HCT116 (cell line): Measurements from ENCODE around the gene PFKFB3. TPM values are rescaled to one million over a fixed set of nuclear protein-coding genes. Genes with fewer than 3 reads are reported as not detected.
"Not testable (repeated sequence)": the region's sequence is repeated elsewhere in the genome, so short reads cannot be mapped to it uniquely, and the experiment has no call there.

Experiments
- ATAC-seq: fragments of 200-7000 bp; cut with Tn5 transposase; 2 replicates; pipeline ENCODE4 v1.9.1; 2020; ENCODE audit warnings: mild to moderate bottlenecking, moderate library complexity
- BruUV-seq: library from RNA; stranded (reverse); fragments of 400-500 nt; replicated peaks from 2 replicates; lab custom pipeline; 2021; lab: Mats Ljungman, UMichigan
- CTCF ChIA-PET: fragments of 300-600 bp; sonication (Branson Sonifier 250); formaldehyde crosslinking; loops from one replicate; lab custom pipeline; 2021; ENCODE audit warnings: antibody characterized with exemption; lab: Charles Lee
- POLR2A ChIA-PET: fragments of 300-600, 350-600 bp; sonication (Branson Sonifier 250); formaldehyde crosslinking; loops from one replicate; lab custom pipeline; 2021; ENCODE audit warnings: antibody characterized with exemption; lab: Charles Lee
- RAD21 ChIA-PET, 2 experiments: fragments of 300-600 bp; sonication (Branson Sonifier 250); formaldehyde crosslinking; loops; one replicate each; lab custom pipeline; 2023; ENCODE audit warnings: low total read pairs in 2 of 2; ENCODE audit not compliant: uncharacterized antibody in 2 of 2, unreplicated experiment in 2 of 2, low non-redundant PET in 1 of 2; lab: Charles Lee
- DNase-seq: peaks from one replicate; pipeline ENCODE4 v3.0.0-alpha.2; 2010; ENCODE audit warnings: low read depth, low spot score
- H2AFZ ChIP-seq: fragments of 200-600 bp; shearing (Covaris generic), sonication (generic); 2 replicates; pipeline ENCODE4 v1.6.1; 2017; ENCODE audit warnings: low read depth, mixed run types, mixed read lengths, antibody characterized with exemption, low read length; ENCODE audit not compliant: poor library complexity, severe bottlenecking
- H3K27ac ChIP-seq: 2 replicates; pipeline ENCODE4 v1.5.1; 2012; ENCODE audit warnings: low read depth, low read length
- H3K27me3 ChIP-seq: fragments of 200-600 bp; sonication (generic); 2 replicates; pipeline ENCODE4 v1.6.1; 2016; ENCODE audit warnings: mixed run types, low read length, mixed read lengths; ENCODE audit not compliant: insufficient read depth
- H3K36me3 ChIP-seq, 2 experiments: fragments of 200-500 bp in 1 of 2; fragments of 200-600 bp in 1 of 2; sonication (Bioruptor generic) in 1 of 2; sonication (generic) in 1 of 2; 2 replicates each; pipeline versions ENCODE4 v1.5.1 to v1.6.1; 2014 to 2016; ENCODE audit warnings: low read length in 2 of 2, inconsistent platforms in 1 of 2, mixed read lengths in 1 of 2, mixed run types in 1 of 2; ENCODE audit not compliant: insufficient read depth in 2 of 2, control insufficient read depth in 1 of 2
- H3K4me1 ChIP-seq, 2 experiments: fragments of 200-600 bp in 1 of 2; sonication (generic) in 1 of 2; 2 replicates each; pipeline versions ENCODE4 v1.5.1 to v1.6.1; 2012 to 2017; ENCODE audit warnings: low read length in 2 of 2, inconsistent platforms in 1 of 2, mild to moderate bottlenecking in 1 of 2, mixed read lengths in 1 of 2, mixed run types in 1 of 2, moderate library complexity in 1 of 2; ENCODE audit not compliant: insufficient read depth in 2 of 2, control insufficient read depth in 1 of 2
- H3K4me2 ChIP-seq: fragments of 200-600 bp; sonication (generic); 2 replicates; pipeline ENCODE4 v1.6.1; 2017; ENCODE audit warnings: mixed run types, low read length, mixed read lengths
- H3K4me3 ChIP-seq, 2 experiments: fragments of 200-600 bp in 1 of 2; sonication (generic) in 1 of 2; replicated peaks in 1 of 2; 2 replicates each; pipeline ENCODE4 v1.5.1; 2011 to 2016; ENCODE audit warnings: low read length in 2 of 2, control low read depth in 1 of 2, low read depth in 1 of 2, mild to moderate bottlenecking in 1 of 2, mixed read lengths in 1 of 2, mixed run types in 1 of 2
- H3K79me2 ChIP-seq: fragments of 200-600 bp; sonication (generic); 2 replicates; pipeline ENCODE4 v1.6.1; 2017; ENCODE audit warnings: mild to moderate bottlenecking, mixed run types, low read length, moderate library complexity, mixed read lengths; ENCODE audit not compliant: insufficient read depth
- H3K9ac ChIP-seq: fragments of 200-600 bp; sonication (generic); 2 replicates; pipeline ENCODE4 v1.6.1; 2016; ENCODE audit warnings: low read length, mixed read lengths
- H3K9me2 ChIP-seq: fragments of 200-600 bp; sonication (generic), shearing (Covaris generic); 2 replicates; pipeline ENCODE4 v1.6.1; 2017; ENCODE audit warnings: mixed run types, mild to moderate bottlenecking, moderate library complexity; ENCODE audit not compliant: insufficient read depth
- H3K9me3 ChIP-seq, 2 experiments: fragments of 200-500 bp in 1 of 2; fragments of 200-600 bp in 1 of 2; sonication (Bioruptor generic) in 1 of 2; sonication (generic) in 1 of 2; 2 replicates each; pipeline ENCODE4 v1.6.1; 2014 to 2017; ENCODE audit warnings: low read length in 2 of 2, mixed read lengths in 2 of 2, inconsistent platforms in 1 of 2, low read depth in 1 of 2, mild to moderate bottlenecking in 1 of 2, mixed run types in 1 of 2, moderate library complexity in 1 of 2; ENCODE audit not compliant: control insufficient read depth in 1 of 2, insufficient read depth in 1 of 2
- H4K20me1 ChIP-seq: fragments of 200-600 bp; sonication (generic), shearing (Covaris generic); 2 replicates; pipeline ENCODE4 v1.6.1; 2017; ENCODE audit warnings: mixed run types, mild to moderate bottlenecking, moderate library complexity; ENCODE audit not compliant: insufficient read depth
- FOSL1 ChIP-seq: IDR thresholded peaks from 2 replicates; pipeline ENCODE4 v1.6.1; 2012; ENCODE audit warnings: low read depth
- JUND ChIP-seq: IDR thresholded peaks from 2 replicates; pipeline ENCODE4 v1.6.1; 2012
- POLR2A ChIP-seq: IDR thresholded peaks from 2 replicates; pipeline ENCODE4 v1.7.0; 2011; ENCODE audit warnings: borderline replicate concordance; ENCODE audit not compliant: insufficient read depth, insufficient read length; ENCODE audit errors: extremely low read depth
- POLR2AphosphoS5 ChIP-seq: IDR thresholded peaks from 2 replicates; pipeline ENCODE4 v1.6.1; 2011; ENCODE audit warnings: mild to moderate bottlenecking, low read depth, low read length, moderate library complexity
- RAD21 ChIP-seq: IDR thresholded peaks from 2 replicates; pipeline ENCODE4 v1.6.1; 2012; ENCODE audit warnings: low read depth, mild to moderate bottlenecking
- SIN3A ChIP-seq: IDR thresholded peaks from 2 replicates; pipeline ENCODE4 v1.6.1; 2012; ENCODE audit warnings: low read depth
- SP1 ChIP-seq: IDR thresholded peaks from 2 replicates; pipeline ENCODE4 v1.6.1; 2012; ENCODE audit warnings: low read depth
- SRF ChIP-seq: IDR thresholded peaks from 2 replicates; pipeline ENCODE4 v1.6.1; 2012; ENCODE audit warnings: low read depth
- YY1 ChIP-seq: IDR thresholded peaks from 2 replicates; pipeline ENCODE4 v1.6.1; 2011; ENCODE audit warnings: low read length, low read depth, moderate library complexity, mild to moderate bottlenecking; ENCODE audit not compliant: insufficient replicate concordance; ENCODE audit errors: extremely low read depth
- intact Hi-C: fragments of 100-400 bp; cut with micrococcal nuclease; formaldehyde crosslinking; loops from 2 replicates; pipeline ENCODE4 v1.10.0; 2022
- total RNA-seq: library from RNA; stranded (reverse); gene quantifications from one replicate; pipeline ENCODE4 v1.2.1, GENCODE V29; 2021; ENCODE audit not compliant: unreplicated experiment
- TF ChIP-seq, protein P1 (sequence below): IDR thresholded peaks from 2 replicates; pipeline ENCODE4 v1.6.1; 2012; ENCODE audit warnings: low read depth
- TF ChIP-seq, protein P2 (sequence below), 3 experiments: fragments of 200-600 bp in 1 of 3; sonication (generic) in 1 of 3; IDR thresholded peaks in 2 of 3; conservative IDR thresholded peaks in 1 of 3; 2 replicates each; pipeline ENCODE4 v1.5.1; 2012 to 2017; ENCODE audit warnings: low read depth in 2 of 3, low read length in 2 of 3, antibody characterized with exemption in 1 of 3, borderline replicate concordance in 1 of 3, control low read depth in 1 of 3, mild to moderate bottlenecking in 1 of 3, mixed read lengths in 1 of 3, mixed run types in 1 of 3, moderate library complexity in 1 of 3; ENCODE audit not compliant: insufficient read depth in 1 of 3

PFKFB3 gene
- total RNA-seq, 1 experiment from 2014 or later, result 50.8 TPM

DNA sequence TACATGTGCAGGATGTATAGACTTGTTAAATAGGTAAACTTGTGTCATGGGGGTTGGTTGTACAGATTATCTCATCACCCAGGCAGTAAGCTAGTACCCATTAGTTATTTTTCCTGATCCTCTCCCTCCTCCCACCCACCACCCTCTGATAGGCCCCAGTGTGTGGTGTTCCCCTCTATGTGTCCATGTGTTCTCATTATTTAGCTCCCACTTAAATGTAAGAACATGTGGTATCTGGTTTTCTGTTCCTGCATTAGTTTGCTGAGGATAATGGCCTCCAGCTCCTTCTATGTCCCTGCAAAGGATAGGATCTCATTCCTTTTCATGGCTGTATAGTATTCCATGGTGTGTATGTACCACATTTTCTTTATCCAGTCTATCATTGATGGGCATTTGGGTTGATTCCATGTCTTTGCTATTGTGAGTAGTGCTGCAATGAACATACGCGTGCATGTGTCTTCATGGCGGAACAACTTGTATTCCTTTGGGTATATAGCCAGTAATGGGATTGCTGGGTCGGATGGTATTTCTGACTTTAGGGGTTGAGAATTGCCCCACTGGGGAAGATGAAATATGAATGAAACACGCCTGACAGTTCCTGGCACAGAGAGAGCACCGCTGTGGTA is 36.0 kb downstream of the PFKFB3 start:
- peak overlapping the region; percentile 60 for H3K27ac ChIP-seq
- not testable (repeated sequence) for DNase-seq, H3K9me2 ChIP-seq, H3K79me2 ChIP-seq, H4K20me1 ChIP-seq, H3K9me3 ChIP-seq, H2AFZ ChIP-seq, H3K27me3 ChIP-seq, ATAC-seq, BruUV-seq, H3K36me3 ChIP-seq
- H3K9ac ChIP-seq, result peak overlapping the region; percentile 8; the same call in 1 of the 2 replicates
- RAD21 ChIA-PET, result interaction anchor here in 1 of 2 experiments (1.0 kb wide), 1 partner anchor 163 kb away, joined by 3 read pairs; no protein-coding TSS in a partner anchor
- peak overlapping the region in 1 of 2 experiments; percentile 42; a peak in 2 of 4 replicates for H3K4me3 ChIP-seq
- peak overlapping the region; percentile 74 for H3K4me2 ChIP-seq
- POLR2A ChIA-PET, result interaction anchor here (1.3 kb wide), 1 partner anchor 36 kb away, joined by 3 read pairs; the partner anchor contains the start of gene PFKFB3
- H3K4me1 ChIP-seq, result peaks cover 7 to 16% of the 10 kb centered on the region in 2 experiments
- intact Hi-C loops, result loop anchor here (2.0 kb wide), 1 partner anchor 36 kb away; the partner anchor contains the start of gene PFKFB3
- CTCF ChIA-PET, result interaction anchor here (1.5 kb wide), 1 partner anchor 163 kb away, joined by 7 read pairs; no protein-coding TSS in a partner anchor

DNA sequence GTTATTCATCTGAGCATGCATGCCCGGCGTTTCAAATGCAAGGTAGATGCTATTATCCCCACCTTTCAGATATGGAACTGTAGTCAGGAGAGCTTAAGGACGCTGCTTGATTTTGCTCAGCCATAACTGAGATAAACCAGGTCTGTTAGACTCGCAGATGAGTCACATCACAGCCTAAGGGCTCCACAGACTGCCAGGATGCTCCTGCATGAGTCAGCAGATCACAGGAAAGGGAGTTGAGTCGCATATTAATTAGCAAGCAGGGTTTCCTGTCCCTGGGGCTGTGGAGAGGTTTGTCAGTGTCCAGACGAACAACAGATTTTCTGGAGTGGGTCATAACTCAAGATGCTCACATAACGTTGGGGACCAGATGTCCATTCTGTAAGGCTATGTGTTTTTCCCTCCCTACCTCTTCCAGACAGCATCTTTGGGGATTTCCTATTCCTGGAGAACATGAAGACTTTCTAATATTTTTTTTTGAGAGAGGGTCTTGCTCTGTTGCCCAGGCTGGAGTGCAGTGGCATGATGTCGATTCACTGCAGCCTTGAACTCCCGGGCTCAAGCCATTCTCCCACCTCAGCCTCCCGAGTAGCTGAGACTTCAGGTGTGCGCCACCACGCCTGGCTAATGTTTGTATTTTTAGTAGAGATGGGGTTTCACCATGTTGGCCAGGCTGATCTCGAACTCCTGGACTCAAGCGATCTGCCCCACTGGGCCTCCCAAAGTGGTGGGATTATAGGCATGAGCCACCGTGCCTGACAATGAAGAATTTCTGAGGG is 36.7 kb downstream of the PFKFB3 start:
- Histone ChIP-seq H3K27me3 (no peaks in the 10 kb centered on the region), H3K36me3 (no peaks in the 10 kb centered on the region; a peak in 1 of 4 replicates), H3K27ac (peak overlapping the region; percentile 60), H3K9ac (peak overlapping the region; percentile 8; the same call in 1 of the 2 replicates), H3K79me2 (no peaks in the 10 kb centered on the region), H3K4me3 (peak overlapping the region in 1 of 2 experiments; percentile 42; a peak in 2 of 4 replicates), H3K9me3 (no peaks in the 10 kb centered on the region), H3K4me1 (peaks cover 7 to 16% of the 10 kb centered on the region in 2 experiments), H4K20me1 (no peaks in the 10 kb centered on the region), H3K4me2 (peak overlapping the region; percentile 74), H2AFZ (no peak overlapping the region), H3K9me2 (no peaks in the 10 kb centered on the region)
- ChIA-PET CTCF (interaction anchor here (1.5 kb wide), 1 partner anchor 162 kb away, joined by 7 read pairs; no protein-coding TSS in a partner anchor), POLR2A (interaction anchor here (1.3 kb wide), 1 partner anchor 37 kb away, joined by 3 read pairs; the partner anchor contains the start of gene PFKFB3), RAD21 (interaction anchor here in 1 of 2 experiments (1.0 kb wide), 1 partner anchor 163 kb away, joined by 3 read pairs; no protein-coding TSS in a partner anchor)
- DNase-seq (peak; percentile 91), ATAC-seq (peak; percentile 99)
- no TSS peak for BruUV-seq
- intact Hi-C loops, result loop anchor here (2.0 kb wide), 1 partner anchor 37 kb away; the partner anchor contains the start of gene PFKFB3
- TF ChIP-seq POLR2AphosphoS5 (peak; percentile 58), FOSL1 (peak; percentile 98), YY1 (peak; percentile 25), POLR2A (no peak), JUND (peak; percentile 98), SRF (peak; percentile 70; the same call in 1 of the 2 replicates), SIN3A (no peak), RAD21 (peak; percentile 36; the same call in 1 of the 2 replicates), SP1 (peak; percentile 88)
- TF ChIP-seq, protein P1, sequence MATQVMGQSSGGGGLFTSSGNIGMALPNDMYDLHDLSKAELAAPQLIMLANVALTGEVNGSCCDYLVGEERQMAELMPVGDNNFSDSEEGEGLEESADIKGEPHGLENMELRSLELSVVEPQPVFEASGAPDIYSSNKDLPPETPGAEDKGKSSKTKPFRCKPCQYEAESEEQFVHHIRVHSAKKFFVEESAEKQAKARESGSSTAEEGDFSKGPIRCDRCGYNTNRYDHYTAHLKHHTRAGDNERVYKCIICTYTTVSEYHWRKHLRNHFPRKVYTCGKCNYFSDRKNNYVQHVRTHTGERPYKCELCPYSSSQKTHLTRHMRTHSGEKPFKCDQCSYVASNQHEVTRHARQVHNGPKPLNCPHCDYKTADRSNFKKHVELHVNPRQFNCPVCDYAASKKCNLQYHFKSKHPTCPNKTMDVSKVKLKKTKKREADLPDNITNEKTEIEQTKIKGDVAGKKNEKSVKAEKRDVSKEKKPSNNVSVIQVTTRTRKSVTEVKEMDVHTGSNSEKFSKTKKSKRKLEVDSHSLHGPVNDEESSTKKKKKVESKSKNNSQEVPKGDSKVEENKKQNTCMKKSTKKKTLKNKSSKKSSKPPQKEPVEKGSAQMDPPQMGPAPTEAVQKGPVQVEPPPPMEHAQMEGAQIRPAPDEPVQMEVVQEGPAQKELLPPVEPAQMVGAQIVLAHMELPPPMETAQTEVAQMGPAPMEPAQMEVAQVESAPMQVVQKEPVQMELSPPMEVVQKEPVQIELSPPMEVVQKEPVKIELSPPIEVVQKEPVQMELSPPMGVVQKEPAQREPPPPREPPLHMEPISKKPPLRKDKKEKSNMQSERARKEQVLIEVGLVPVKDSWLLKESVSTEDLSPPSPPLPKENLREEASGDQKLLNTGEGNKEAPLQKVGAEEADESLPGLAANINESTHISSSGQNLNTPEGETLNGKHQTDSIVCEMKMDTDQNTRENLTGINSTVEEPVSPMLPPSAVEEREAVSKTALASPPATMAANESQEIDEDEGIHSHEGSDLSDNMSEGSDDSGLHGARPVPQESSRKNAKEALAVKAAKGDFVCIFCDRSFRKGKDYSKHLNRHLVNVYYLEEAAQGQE, result no peak
- TF ChIP-seq, protein P2, sequence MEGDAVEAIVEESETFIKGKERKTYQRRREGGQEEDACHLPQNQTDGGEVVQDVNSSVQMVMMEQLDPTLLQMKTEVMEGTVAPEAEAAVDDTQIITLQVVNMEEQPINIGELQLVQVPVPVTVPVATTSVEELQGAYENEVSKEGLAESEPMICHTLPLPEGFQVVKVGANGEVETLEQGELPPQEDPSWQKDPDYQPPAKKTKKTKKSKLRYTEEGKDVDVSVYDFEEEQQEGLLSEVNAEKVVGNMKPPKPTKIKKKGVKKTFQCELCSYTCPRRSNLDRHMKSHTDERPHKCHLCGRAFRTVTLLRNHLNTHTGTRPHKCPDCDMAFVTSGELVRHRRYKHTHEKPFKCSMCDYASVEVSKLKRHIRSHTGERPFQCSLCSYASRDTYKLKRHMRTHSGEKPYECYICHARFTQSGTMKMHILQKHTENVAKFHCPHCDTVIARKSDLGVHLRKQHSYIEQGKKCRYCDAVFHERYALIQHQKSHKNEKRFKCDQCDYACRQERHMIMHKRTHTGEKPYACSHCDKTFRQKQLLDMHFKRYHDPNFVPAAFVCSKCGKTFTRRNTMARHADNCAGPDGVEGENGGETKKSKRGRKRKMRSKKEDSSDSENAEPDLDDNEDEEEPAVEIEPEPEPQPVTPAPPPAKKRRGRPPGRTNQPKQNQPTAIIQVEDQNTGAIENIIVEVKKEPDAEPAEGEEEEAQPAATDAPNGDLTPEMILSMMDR (IDR thresholded peaks at IDR 0.05 in 2 of 3, conservative IDR thresholded peaks at IDR 0.05 in 1 of 3; ENCODE audit: borderline replicate concordance in 1 of 3, insufficient read depth in 1 of 3, low read depth in 2 of 3, low read length in 2 of 3), result no peak
